Fibroblast of upper back skin (primary cell): Measurements from ENCODE around the gene NMNAT1.
"Not testable (repeated sequence)": the region's sequence is repeated elsewhere in the genome, so short reads cannot be mapped to it uniquely, and the experiment has no call there.

Source experiments
- DNase-seq: peaks from one replicate; pipeline ENCODE4 v3.0.0-alpha.2; 2013

NMNAT1 gene

GRCh38 chr1:9942939-9943788 is at the start of gene NMNAT1, which contains the start of gene LZIC:
NMNAT1 (plus strand) TSS chr1:9943475; CDS start chr1:9972074, 28,599 bp downstream.
LZIC (minus strand) TSS chr1:9943391; CDS start chr1:9936619, 6,772 bp downstream.
- DNase-seq, result peak; percentile 91

GRCh38 chr1:9894115-9894514 is 49.2 kb upstream of the NMNAT1 start:
- no peak for DNase-seq

- no peak for DNase-seq
Measured at GRCh38 chr1:9900142-9901043, 42.9 kb upstream of the NMNAT1 start.

GRCh38 chr1:9901148-9902059 is 41.9 kb upstream of the NMNAT1 start:
- no peak for DNase-seq

GRCh38 chr1:9902060-9902452 is 41.2 kb upstream of the NMNAT1 start:
- no peak for DNase-seq

GRCh38 chr1:9903801-9904527 is 39.3 kb upstream of the NMNAT1 start:
- no peak for DNase-seq

- peak; percentile 58 for DNase-seq
Measured at GRCh38 chr1:9904596-9904995, 38.7 kb upstream of the NMNAT1 start.

GRCh38 chr1:9905010-9905409 is 38.3 kb upstream of the NMNAT1 start:
- DNase-seq, result peak; percentile 65

- no peak for DNase-seq
Measured at GRCh38 chr1:9906466-9906865, 36.8 kb upstream of the NMNAT1 start.

- DNase-seq, result no peak
Measured at GRCh38 chr1:9907441-9907840, 35.8 kb upstream of the NMNAT1 start.

GRCh38 chr1:9908871-9909233 is 34.4 kb upstream of the NMNAT1 start:
- DNase-seq, result no peak

GRCh38 chr1:9909234-9910046 is 33.8 kb upstream of the NMNAT1 start:
- DNase-seq, result peak; percentile 36

GRCh38 chr1:9910076-9910422 is 33.2 kb upstream of the NMNAT1 start, which contains the start of gene CTNNBIP1:
CTNNBIP1 (minus strand) TSS chr1:9910269; CDS start chr1:9872064, 38,205 bp downstream.
- no peak for DNase-seq

- peak; percentile 99 for DNase-seq
Measured at GRCh38 chr1:9910423-9911178, 32.7 kb upstream of the NMNAT1 start.

GRCh38 chr1:9912264-9912936 is 30.9 kb upstream of the NMNAT1 start:
- DNase-seq, result no peak

GRCh38 chr1:9914610-9914937 is 28.7 kb upstream of the NMNAT1 start:
- DNase-seq, result peak; percentile 25

- DNase-seq, result no peak
Measured at GRCh38 chr1:9916452-9916851, 26.8 kb upstream of the NMNAT1 start.

- DNase-seq, result not testable (repeated sequence)
Measured at GRCh38 chr1:9917495-9917894, 25.8 kb upstream of the NMNAT1 start.

- DNase-seq, result no peak
Measured at GRCh38 chr1:9917901-9918300, 25.4 kb upstream of the NMNAT1 start.

- DNase-seq, result no peak
Measured at GRCh38 chr1:9920606-9921005, 22.7 kb upstream of the NMNAT1 start.
